ENCODE results near the gene IL1RAPL2. TPM values are rescaled to one million over a fixed set of nuclear protein-coding genes. Genes with fewer than 3 reads are reported as not detected.

The IL1RAPL2 gene
- polyA plus RNA-seq, 2 donors, result not detected

DNA sequence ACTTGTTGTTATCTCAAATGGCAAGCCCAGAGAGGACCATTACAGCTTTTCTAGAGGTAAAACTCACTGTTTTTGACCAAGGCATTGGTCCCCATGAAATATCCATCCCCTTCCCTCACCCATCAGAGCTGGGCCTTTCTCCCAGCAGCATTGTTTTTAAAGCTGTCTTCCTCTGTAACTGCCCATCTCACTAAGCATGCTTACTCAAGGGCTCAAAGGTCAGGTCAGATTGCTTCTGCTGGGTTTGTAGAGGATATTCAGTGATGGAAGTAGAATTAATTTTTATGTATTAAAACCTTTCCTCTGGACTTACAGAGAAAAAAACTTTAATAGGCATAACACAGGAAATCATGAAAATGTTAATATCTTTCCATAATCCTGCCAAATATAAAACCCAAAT lies 643.4 kb downstream of the IL1RAPL2 start:
- H3K9me3 ChIP-seq (ENCODE audit: control insufficient read depth in 2 of 2, insufficient read depth in 1 of 2, low read depth in 1 of 2, low read length in 1 of 2), result no peaks in the 10 kb centered on the region
- H3K4me1 ChIP-seq (ENCODE audit: control insufficient read depth in 2 of 2, insufficient read depth in 2 of 2, low read length in 1 of 2), result no peaks in the 10 kb centered on the region
- no peaks in the 10 kb centered on the region for H3K36me3 ChIP-seq (ENCODE audit: control insufficient read depth in 2 of 2, insufficient read depth in 2 of 2, low read length in 1 of 2)
- no peak overlapping the region for H3K4me3 ChIP-seq (ENCODE audit: low read depth in 1 of 2, low read length in 2 of 2)
- H3K27me3 ChIP-seq (ENCODE audit: control insufficient read depth in 1 of 2, insufficient read depth in 2 of 2, low read length in 2 of 2), result peaks cover 0 to 2% of the 10 kb centered on the region in 2 donors
- H3K27ac ChIP-seq (ENCODE audit: low read depth in 2 of 2, low read length in 1 of 2), result no peak overlapping the region

GRCh38 chrX:105210258-105210657 lies 644.3 kb downstream of the IL1RAPL2 start:
- Histone ChIP-seq H3K27ac (ENCODE audit: low read depth in 2 of 2, low read length in 1 of 2) (no peak overlapping the region), H3K27me3 (ENCODE audit: control insufficient read depth in 1 of 2, insufficient read depth in 2 of 2, low read length in 2 of 2) (peaks cover 0 to 2% of the 10 kb centered on the region in 2 donors), H3K4me1 (ENCODE audit: control insufficient read depth in 2 of 2, insufficient read depth in 2 of 2, low read length in 1 of 2) (no peaks in the 10 kb centered on the region), H3K9me3 (ENCODE audit: control insufficient read depth in 2 of 2, insufficient read depth in 1 of 2, low read depth in 1 of 2, low read length in 1 of 2) (no peaks in the 10 kb centered on the region), H3K36me3 (ENCODE audit: control insufficient read depth in 2 of 2, insufficient read depth in 2 of 2, low read length in 1 of 2) (no peaks in the 10 kb centered on the region), H3K4me3 (ENCODE audit: low read depth in 1 of 2, low read length in 2 of 2) (no peak overlapping the region)
- 66 to 84% methylated on average over 2 of the region's 2 CpGs for WGBS, 2 donors

- WGBS, 2 donors, result 68 to 78% methylated on average over 3 of the region's 3 CpGs
- no peak overlapping the region for H3K27ac ChIP-seq (ENCODE audit: low read depth in 2 of 2, low read length in 1 of 2)
- H3K4me3 ChIP-seq (ENCODE audit: low read depth in 1 of 2, low read length in 2 of 2), result no peak overlapping the region
Observed at GRCh38 chrX:105211066-105211575, 645.1 kb downstream of the IL1RAPL2 start.

GRCh38 chrX:105219454-105220401 lies 653.7 kb downstream of the IL1RAPL2 start:
- WGBS, 2 donors, result 88 to 92% methylated on average over 23 to 26 of the region's 26 CpGs
- Histone ChIP-seq H3K27ac (ENCODE audit: low read depth in 2 of 2, low read length in 1 of 2) (no peak overlapping the region), H3K27me3 (ENCODE audit: control insufficient read depth in 1 of 2, insufficient read depth in 2 of 2, low read length in 2 of 2) (no peaks in the 10 kb centered on the region), H3K4me1 (ENCODE audit: control insufficient read depth in 2 of 2, insufficient read depth in 2 of 2, low read length in 1 of 2) (no peaks in the 10 kb centered on the region), H3K36me3 (ENCODE audit: control insufficient read depth in 2 of 2, insufficient read depth in 2 of 2, low read length in 1 of 2) (no peaks in the 10 kb centered on the region), H3K4me3 (ENCODE audit: low read depth in 1 of 2, low read length in 2 of 2) (no peak overlapping the region), H3K9me3 (ENCODE audit: control insufficient read depth in 2 of 2, insufficient read depth in 1 of 2, low read depth in 1 of 2, low read length in 1 of 2) (peaks cover 0 to 9% of the 10 kb centered on the region in 2 donors)

More at GRCh38 chrX:105211066-105211575, 645.1 kb downstream of the IL1RAPL2 start:
- H3K9me3 ChIP-seq (ENCODE audit: control insufficient read depth in 2 of 2, insufficient read depth in 1 of 2, low read depth in 1 of 2, low read length in 1 of 2), result no peaks in the 10 kb centered on the region
- H3K4me1 ChIP-seq (ENCODE audit: control insufficient read depth in 2 of 2, insufficient read depth in 2 of 2, low read length in 1 of 2), result no peaks in the 10 kb centered on the region
- peaks cover 0 to 2% of the 10 kb centered on the region in 2 donors for H3K27me3 ChIP-seq (ENCODE audit: control insufficient read depth in 1 of 2, insufficient read depth in 2 of 2, low read length in 2 of 2)
- no peaks in the 10 kb centered on the region for H3K36me3 ChIP-seq (ENCODE audit: control insufficient read depth in 2 of 2, insufficient read depth in 2 of 2, low read length in 1 of 2)

- 77 to 81% methylated on average over 7 of the region's 7 CpGs for WGBS, 2 donors
Observed at GRCh38 chrX:105220636-105221035, 654.6 kb downstream of the IL1RAPL2 start, which contains the start of gene TEX13A. Gene TEX13A, minus strand, starts transcription at chrX:105220694. Its CDS starts 297 bp downstream, at chrX:105220397.

DNA sequence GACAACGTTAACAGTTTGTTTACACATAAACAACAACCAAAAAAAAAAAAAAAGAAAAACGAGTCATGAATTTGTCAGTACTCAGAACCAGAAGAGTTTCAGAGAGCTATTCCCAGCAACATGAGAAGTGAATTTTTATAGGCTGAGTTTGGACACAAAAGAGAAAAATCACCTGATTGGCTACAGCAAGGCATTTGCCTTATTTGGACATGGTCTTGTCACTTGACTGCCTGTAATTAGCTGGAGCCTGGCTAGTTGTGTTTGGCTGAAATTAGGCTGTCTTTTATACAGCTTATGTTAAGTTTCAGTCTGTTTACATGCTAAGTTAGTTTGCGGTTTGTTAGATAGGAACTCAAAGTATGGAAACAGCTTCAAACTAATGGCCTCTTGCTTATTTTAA lies 655.4 kb downstream of the IL1RAPL2 start:
- no peaks in the 10 kb centered on the region for H3K27me3 ChIP-seq (ENCODE audit: control insufficient read depth in 1 of 2, insufficient read depth in 2 of 2, low read length in 2 of 2)
- H3K4me1 ChIP-seq (ENCODE audit: control insufficient read depth in 2 of 2, insufficient read depth in 2 of 2, low read length in 1 of 2), result no peaks in the 10 kb centered on the region
- H3K9me3 ChIP-seq (ENCODE audit: control insufficient read depth in 2 of 2, insufficient read depth in 1 of 2, low read depth in 1 of 2, low read length in 1 of 2), result peaks cover 0 to 9% of the 10 kb centered on the region in 2 donors
- 66 to 69% methylated on average over 3 of the region's 3 CpGs for WGBS, 2 donors
- H3K36me3 ChIP-seq (ENCODE audit: control insufficient read depth in 2 of 2, insufficient read depth in 2 of 2, low read length in 1 of 2), result no peaks in the 10 kb centered on the region
- H3K27ac ChIP-seq (ENCODE audit: low read depth in 2 of 2, low read length in 1 of 2), result no peak overlapping the region
- H3K4me3 ChIP-seq (ENCODE audit: low read depth in 1 of 2, low read length in 2 of 2), result no peak overlapping the region

More at GRCh38 chrX:105220636-105221035, 654.6 kb downstream of the IL1RAPL2 start, which contains the start of gene TEX13A:
- Histone ChIP-seq H3K27ac (ENCODE audit: low read depth in 2 of 2, low read length in 1 of 2) (no peak within 1 kb of the TSS), H3K9me3 (ENCODE audit: control insufficient read depth in 2 of 2, insufficient read depth in 1 of 2, low read depth in 1 of 2, low read length in 1 of 2) (peaks cover 0 to 9% of the 10 kb centered on the region in 2 donors), H3K4me3 (ENCODE audit: low read depth in 1 of 2, low read length in 2 of 2) (no peak within 1 kb of the TSS), H3K36me3 (ENCODE audit: control insufficient read depth in 2 of 2, insufficient read depth in 2 of 2, low read length in 1 of 2) (no peaks in the 10 kb centered on the region), H3K4me1 (ENCODE audit: control insufficient read depth in 2 of 2, insufficient read depth in 2 of 2, low read length in 1 of 2) (no peaks in the 10 kb centered on the region), H3K27me3 (ENCODE audit: control insufficient read depth in 1 of 2, insufficient read depth in 2 of 2, low read length in 2 of 2) (no peaks in the 10 kb centered on the region)

DNA sequence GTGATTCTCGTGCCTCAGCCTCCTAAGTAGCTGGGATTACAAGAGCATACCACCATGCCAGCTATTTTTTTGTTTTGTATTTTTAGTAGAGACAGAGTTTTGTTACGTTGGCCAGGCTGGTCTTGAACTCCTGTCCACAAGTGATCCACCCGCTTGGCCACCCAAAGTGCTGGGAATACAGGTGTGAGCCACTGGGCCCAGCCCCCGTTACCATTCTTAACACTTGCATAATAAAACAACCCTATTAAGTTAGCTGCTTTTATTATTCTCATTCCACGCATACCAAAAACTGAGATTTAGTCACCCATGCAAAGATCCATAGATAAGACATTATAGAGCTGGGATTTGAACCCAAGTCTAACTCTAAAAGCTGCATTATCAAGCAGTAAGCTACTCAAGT lies 660.5 kb downstream of the IL1RAPL2 start:
- Histone ChIP-seq H3K27me3 (ENCODE audit: control insufficient read depth in 1 of 2, insufficient read depth in 2 of 2, low read length in 2 of 2) (no peaks in the 10 kb centered on the region), H3K4me3 (ENCODE audit: low read depth in 1 of 2, low read length in 2 of 2) (no peak overlapping the region), H3K27ac (ENCODE audit: low read depth in 2 of 2, low read length in 1 of 2) (no peak overlapping the region), H3K36me3 (ENCODE audit: control insufficient read depth in 2 of 2, insufficient read depth in 2 of 2, low read length in 1 of 2) (no peaks in the 10 kb centered on the region), H3K9me3 (ENCODE audit: control insufficient read depth in 2 of 2, insufficient read depth in 1 of 2, low read depth in 1 of 2, low read length in 1 of 2) (no peaks in the 10 kb centered on the region), H3K4me1 (ENCODE audit: control insufficient read depth in 2 of 2, insufficient read depth in 2 of 2, low read length in 1 of 2) (no peaks in the 10 kb centered on the region)
- 69 to 74% methylated on average over 5 of the region's 5 CpGs for WGBS, 2 donors

DNA sequence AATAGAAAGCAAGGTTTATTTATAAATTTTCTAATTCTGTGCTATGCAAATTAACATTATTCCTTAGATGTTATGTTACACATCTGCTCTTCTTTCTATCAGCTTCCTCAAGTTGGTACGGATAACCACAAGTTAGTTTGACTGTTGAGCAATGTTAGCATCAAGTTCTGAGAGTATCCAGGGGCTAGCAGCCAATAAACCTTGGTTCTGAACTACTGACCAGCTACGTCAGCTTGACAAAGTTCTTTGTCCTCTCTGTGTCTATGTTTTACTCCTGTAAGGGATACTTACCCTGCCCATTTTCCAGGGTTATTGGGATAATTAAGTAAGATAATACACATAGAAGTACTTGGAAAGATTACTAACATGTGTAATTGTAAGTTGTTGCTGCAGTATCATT lies 662.6 kb downstream of the IL1RAPL2 start:
- Histone ChIP-seq H3K27ac (ENCODE audit: low read depth in 2 of 2, low read length in 1 of 2) (no peak overlapping the region), H3K9me3 (ENCODE audit: control insufficient read depth in 2 of 2, insufficient read depth in 1 of 2, low read depth in 1 of 2, low read length in 1 of 2) (no peaks in the 10 kb centered on the region), H3K4me3 (ENCODE audit: low read depth in 1 of 2, low read length in 2 of 2) (no peak overlapping the region), H3K36me3 (ENCODE audit: control insufficient read depth in 2 of 2, insufficient read depth in 2 of 2, low read length in 1 of 2) (no peaks in the 10 kb centered on the region), H3K27me3 (ENCODE audit: control insufficient read depth in 1 of 2, insufficient read depth in 2 of 2, low read length in 2 of 2) (peaks cover 0 to 2% of the 10 kb centered on the region in 2 donors), H3K4me1 (ENCODE audit: control insufficient read depth in 2 of 2, insufficient read depth in 2 of 2, low read length in 1 of 2) (no peaks in the 10 kb centered on the region)
- WGBS, 2 donors, result 52 to 63% methylated on average over 2 of the region's 2 CpGs

DNA sequence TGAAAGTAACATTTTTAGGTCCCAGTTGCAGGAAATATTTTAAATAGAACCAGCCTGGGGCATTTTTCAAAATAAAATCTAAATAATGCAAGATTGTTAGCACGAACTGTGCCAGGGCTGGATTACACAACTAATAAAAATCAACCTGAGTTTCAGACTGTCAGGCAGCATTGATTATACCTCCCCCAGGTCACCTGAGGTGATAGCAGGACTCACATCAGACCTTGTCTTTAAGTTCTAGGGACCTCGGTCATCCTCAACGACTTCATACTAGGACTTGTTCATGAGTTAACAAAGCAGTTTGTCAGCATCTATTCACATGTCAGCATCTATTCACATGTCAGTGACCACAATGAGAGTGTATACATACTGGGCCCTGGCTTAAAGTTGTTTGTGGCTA lies 663.1 kb downstream of the IL1RAPL2 start:
- H3K27me3 ChIP-seq (ENCODE audit: control insufficient read depth in 1 of 2, insufficient read depth in 2 of 2, low read length in 2 of 2), result peaks cover 0 to 2% of the 10 kb centered on the region in 2 donors
- H3K27ac ChIP-seq (ENCODE audit: low read depth in 2 of 2, low read length in 1 of 2), result no peak overlapping the region
- no peaks in the 10 kb centered on the region for H3K4me1 ChIP-seq (ENCODE audit: control insufficient read depth in 2 of 2, insufficient read depth in 2 of 2, low read length in 1 of 2)
- 51 to 54% methylated on average over 3 of the region's 3 CpGs for WGBS, 2 donors
- H3K4me3 ChIP-seq (ENCODE audit: low read depth in 1 of 2, low read length in 2 of 2), result no peak overlapping the region
- no peaks in the 10 kb centered on the region for H3K36me3 ChIP-seq (ENCODE audit: control insufficient read depth in 2 of 2, insufficient read depth in 2 of 2, low read length in 1 of 2)
- no peaks in the 10 kb centered on the region for H3K9me3 ChIP-seq (ENCODE audit: control insufficient read depth in 2 of 2, insufficient read depth in 1 of 2, low read depth in 1 of 2, low read length in 1 of 2)

All from esophagus (tissue), 2 donors.